HEK293 (cell line): ENCODE data around the gene IL4R.

Source experiments
- CTCF ChIA-PET: fragments of 350-600 bp; formaldehyde crosslinking; extraction: SDS; loops from one replicate; lab custom pipeline; 2021; ENCODE audit warnings: antibody characterized with exemption; lab: Yijun Ruan, JAX
- POLR2A ChIA-PET: fragments of 300-600 bp; formaldehyde crosslinking; extraction: SDS; loops from one replicate; lab custom pipeline; 2020; ENCODE audit warnings: antibody characterized with exemption, inconsistent platforms; lab: Yijun Ruan, JAX
- H3K27ac ChIP-seq: fragments of 200-500 bp; sonication (Bioruptor generic); 2 replicates; pipeline ENCODE4 v1.5.1; 2014; ENCODE audit warnings: low read depth, low read length, control low read depth, inconsistent platforms; ENCODE audit errors: extremely low read depth
- H3K36me3 ChIP-seq, 2 experiments: fragments of 200-500 bp in 1 of 2; sonication (Bioruptor generic) in 1 of 2; 1 replicate in 1 of 2; 2 replicates in 1 of 2; pipeline ENCODE4 v1.5.1; 2014 to 2017; ENCODE audit warnings: inconsistent platforms in 2 of 2, low read length in 2 of 2; ENCODE audit not compliant: control insufficient read depth in 2 of 2, insufficient read depth in 1 of 2
- H3K4me1 ChIP-seq: fragments of 200-500 bp; sonication (Bioruptor generic); 2 replicates; pipeline ENCODE4 v1.5.1; 2014; ENCODE audit warnings: mild to moderate bottlenecking, low read length, inconsistent platforms; ENCODE audit not compliant: control insufficient read depth, insufficient read depth
- H3K4me3 ChIP-seq: 2 replicates; pipeline ENCODE4 v1.5.1; 2011; ENCODE audit warnings: low read depth, mild to moderate bottlenecking, control low read depth, low read length, moderate library complexity
- H3K9me3 ChIP-seq: fragments of 200-500 bp; sonication (Bioruptor generic); 2 replicates; pipeline ENCODE4 v1.5.1; 2014; ENCODE audit warnings: low read depth, low read length, inconsistent platforms; ENCODE audit not compliant: control insufficient read depth, insufficient read depth
- BCL11B ChIP-seq: fragments of 450-650 bp; formaldehyde crosslinking; IDR thresholded peaks from 2 replicates; pipeline ENCODE4 v1.5.1; 2016; ENCODE audit warnings: low read depth, missing biosample characterization, missing genetic modification characterization
- CTCF ChIP-seq: fragments of 450-650 bp; formaldehyde crosslinking; IDR thresholded peaks from 2 replicates; pipeline ENCODE4 v1.5.1; 2016; ENCODE audit warnings: missing biosample characterization, missing genetic modification characterization
- GLIS2 ChIP-seq: fragments of 450-650 bp; formaldehyde crosslinking; IDR thresholded peaks from 2 replicates; pipeline ENCODE4 v1.5.1; 2016; ENCODE audit warnings: missing biosample characterization, missing genetic modification characterization
- SP3 ChIP-seq: fragments of 450-650 bp; formaldehyde crosslinking; IDR thresholded peaks from 2 replicates; pipeline ENCODE4 v1.5.1; 2016; ENCODE audit warnings: missing biosample characterization, missing genetic modification characterization
- ZBTB1 ChIP-seq: fragments of 450-650 bp; formaldehyde crosslinking; IDR thresholded peaks from 2 replicates; pipeline ENCODE4 v1.5.1; 2016; ENCODE audit warnings: missing biosample characterization, missing genetic modification characterization
- ZFP69B ChIP-seq: fragments of 450-650 bp; formaldehyde crosslinking; IDR thresholded peaks from 2 replicates; pipeline ENCODE4 v1.5.1; 2016; ENCODE audit warnings: missing biosample characterization, missing genetic modification characterization
- ZNF121 ChIP-seq: fragments of 450-650 bp; formaldehyde crosslinking; IDR thresholded peaks from 2 replicates; pipeline ENCODE4 v1.5.1; 2016; ENCODE audit warnings: missing biosample characterization, missing genetic modification characterization
- ZNF302 ChIP-seq: fragments of 450-650 bp; formaldehyde crosslinking; IDR thresholded peaks from 2 replicates; pipeline ENCODE4 v1.5.1; 2016; ENCODE audit warnings: missing biosample characterization, missing genetic modification characterization, low read depth
- ZNF449 ChIP-seq: fragments of 450-650 bp; formaldehyde crosslinking; IDR thresholded peaks from 2 replicates; pipeline ENCODE4 v1.5.1; 2017; ENCODE audit warnings: missing biosample characterization, mild to moderate bottlenecking, missing genetic modification characterization, moderate library complexity
- ZNF48 ChIP-seq: fragments of 450-650 bp; formaldehyde crosslinking; IDR thresholded peaks from 2 replicates; pipeline ENCODE4 v1.5.1; 2016; ENCODE audit warnings: missing biosample characterization, missing genetic modification characterization
- TF ChIP-seq, protein P1 (sequence below): fragments of 450-650 bp; formaldehyde crosslinking; IDR thresholded peaks from 2 replicates; pipeline ENCODE4 v1.5.1; 2016; ENCODE audit warnings: missing biosample characterization, missing genetic modification characterization
- TF ChIP-seq, protein P2 (sequence below): fragments of 450-650 bp; formaldehyde crosslinking; IDR thresholded peaks from 2 replicates; pipeline ENCODE4 v1.5.1; 2017; ENCODE audit warnings: missing biosample characterization, missing genetic modification characterization
- TF ChIP-seq, protein P3 (sequence below): fragments of 450-650 bp; formaldehyde crosslinking; IDR thresholded peaks from 2 replicates; pipeline ENCODE4 v1.5.1; 2016; ENCODE audit warnings: missing biosample characterization, missing genetic modification characterization
- TF ChIP-seq, protein P4 (sequence below): fragments of 450-650 bp; formaldehyde crosslinking; IDR thresholded peaks from 2 replicates; pipeline ENCODE4; 2016; ENCODE audit warnings: missing biosample characterization, missing genetic modification characterization

IL4R gene

GRCh38 chr16:27410761-27411160, 97.0 kb downstream of the IL4R start (continued):
- TF ChIP-seq CTCF: no peak
- TF ChIP-seq ZNF48 (tag by site-specific recombination): no peak
- TF ChIP-seq, protein P1, sequence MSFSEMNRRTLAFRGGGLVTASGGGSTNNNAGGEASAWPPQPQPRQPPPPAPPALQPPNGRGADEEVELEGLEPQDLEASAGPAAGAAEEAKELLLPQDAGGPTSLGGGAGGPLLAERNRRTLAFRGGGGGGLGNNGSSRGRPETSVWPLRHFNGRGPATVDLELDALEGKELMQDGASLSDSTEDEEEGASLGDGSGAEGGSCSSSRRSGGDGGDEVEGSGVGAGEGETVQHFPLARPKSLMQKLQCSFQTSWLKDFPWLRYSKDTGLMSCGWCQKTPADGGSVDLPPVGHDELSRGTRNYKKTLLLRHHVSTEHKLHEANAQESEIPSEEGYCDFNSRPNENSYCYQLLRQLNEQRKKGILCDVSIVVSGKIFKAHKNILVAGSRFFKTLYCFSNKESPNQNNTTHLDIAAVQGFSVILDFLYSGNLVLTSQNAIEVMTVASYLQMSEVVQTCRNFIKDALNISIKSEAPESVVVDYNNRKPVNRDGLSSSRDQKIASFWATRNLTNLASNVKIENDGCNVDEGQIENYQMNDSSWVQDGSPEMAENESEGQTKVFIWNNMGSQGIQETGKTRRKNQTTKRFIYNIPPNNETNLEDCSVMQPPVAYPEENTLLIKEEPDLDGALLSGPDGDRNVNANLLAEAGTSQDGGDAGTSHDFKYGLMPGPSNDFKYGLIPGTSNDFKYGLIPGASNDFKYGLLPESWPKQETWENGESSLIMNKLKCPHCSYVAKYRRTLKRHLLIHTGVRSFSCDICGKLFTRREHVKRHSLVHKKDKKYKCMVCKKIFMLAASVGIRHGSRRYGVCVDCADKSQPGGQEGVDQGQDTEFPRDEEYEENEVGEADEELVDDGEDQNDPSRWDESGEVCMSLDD: no peak
- TF ChIP-seq, protein P2, sequence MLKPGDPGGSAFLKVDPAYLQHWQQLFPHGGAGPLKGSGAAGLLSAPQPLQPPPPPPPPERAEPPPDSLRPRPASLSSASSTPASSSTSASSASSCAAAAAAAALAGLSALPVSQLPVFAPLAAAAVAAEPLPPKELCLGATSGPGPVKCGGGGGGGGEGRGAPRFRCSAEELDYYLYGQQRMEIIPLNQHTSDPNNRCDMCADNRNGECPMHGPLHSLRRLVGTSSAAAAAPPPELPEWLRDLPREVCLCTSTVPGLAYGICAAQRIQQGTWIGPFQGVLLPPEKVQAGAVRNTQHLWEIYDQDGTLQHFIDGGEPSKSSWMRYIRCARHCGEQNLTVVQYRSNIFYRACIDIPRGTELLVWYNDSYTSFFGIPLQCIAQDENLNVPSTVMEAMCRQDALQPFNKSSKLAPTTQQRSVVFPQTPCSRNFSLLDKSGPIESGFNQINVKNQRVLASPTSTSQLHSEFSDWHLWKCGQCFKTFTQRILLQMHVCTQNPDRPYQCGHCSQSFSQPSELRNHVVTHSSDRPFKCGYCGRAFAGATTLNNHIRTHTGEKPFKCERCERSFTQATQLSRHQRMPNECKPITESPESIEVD (tag by site-specific recombination): no peak

DNA sequence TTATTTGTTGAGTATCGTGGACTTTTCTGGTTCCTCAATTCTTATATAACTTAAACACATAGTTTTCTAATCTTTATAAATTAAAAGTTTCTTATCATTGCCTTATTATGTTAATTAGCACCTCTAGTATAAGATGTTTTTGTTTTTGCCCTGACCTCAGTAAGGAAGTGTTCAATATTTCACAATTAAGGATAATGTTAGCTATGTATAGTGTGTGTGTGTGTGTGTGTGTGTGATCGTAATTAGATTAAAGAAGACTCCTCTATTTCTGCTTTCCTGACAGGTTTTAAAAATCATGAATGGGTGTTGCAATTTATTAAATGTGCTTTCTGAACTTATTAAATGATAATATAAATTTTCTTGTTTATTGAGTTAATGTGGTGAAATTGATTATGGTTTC, 100.2 kb downstream of the IL4R start:
- Histone ChIP-seq H3K4me1 (no peaks in the 10 kb centered on the region), H3K9me3 (no peaks in the 10 kb centered on the region), H3K4me3 (no peak overlapping the region), H3K27ac (no peak overlapping the region), H3K36me3 (no peaks in the 10 kb centered on the region)
- ChIA-PET POLR2A (no interaction called here), CTCF (no interaction called here)
- TF ChIP-seq ZBTB1 (tag by site-specific recombination) (no peak), ZFP69B (tag by site-specific recombination) (no peak), ZNF121 (no peak), ZNF449 (no peak), ZNF302 (tag by site-specific recombination) (no peak), GLIS2 (tag by site-specific recombination) (no peak), BCL11B (tag by site-specific recombination) (no peak), SP3 (tag by site-specific recombination) (no peak)
- TF ChIP-seq, protein P3, sequence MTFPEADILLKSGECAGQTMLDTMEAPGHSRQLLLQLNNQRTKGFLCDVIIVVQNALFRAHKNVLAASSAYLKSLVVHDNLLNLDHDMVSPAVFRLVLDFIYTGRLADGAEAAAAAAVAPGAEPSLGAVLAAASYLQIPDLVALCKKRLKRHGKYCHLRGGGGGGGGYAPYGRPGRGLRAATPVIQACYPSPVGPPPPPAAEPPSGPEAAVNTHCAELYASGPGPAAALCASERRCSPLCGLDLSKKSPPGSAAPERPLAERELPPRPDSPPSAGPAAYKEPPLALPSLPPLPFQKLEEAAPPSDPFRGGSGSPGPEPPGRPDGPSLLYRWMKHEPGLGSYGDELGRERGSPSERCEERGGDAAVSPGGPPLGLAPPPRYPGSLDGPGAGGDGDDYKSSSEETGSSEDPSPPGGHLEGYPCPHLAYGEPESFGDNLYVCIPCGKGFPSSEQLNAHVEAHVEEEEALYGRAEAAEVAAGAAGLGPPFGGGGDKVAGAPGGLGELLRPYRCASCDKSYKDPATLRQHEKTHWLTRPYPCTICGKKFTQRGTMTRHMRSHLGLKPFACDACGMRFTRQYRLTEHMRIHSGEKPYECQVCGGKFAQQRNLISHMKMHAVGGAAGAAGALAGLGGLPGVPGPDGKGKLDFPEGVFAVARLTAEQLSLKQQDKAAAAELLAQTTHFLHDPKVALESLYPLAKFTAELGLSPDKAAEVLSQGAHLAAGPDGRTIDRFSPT (tag by site-specific recombination): no peak
- TF ChIP-seq, protein P4, sequence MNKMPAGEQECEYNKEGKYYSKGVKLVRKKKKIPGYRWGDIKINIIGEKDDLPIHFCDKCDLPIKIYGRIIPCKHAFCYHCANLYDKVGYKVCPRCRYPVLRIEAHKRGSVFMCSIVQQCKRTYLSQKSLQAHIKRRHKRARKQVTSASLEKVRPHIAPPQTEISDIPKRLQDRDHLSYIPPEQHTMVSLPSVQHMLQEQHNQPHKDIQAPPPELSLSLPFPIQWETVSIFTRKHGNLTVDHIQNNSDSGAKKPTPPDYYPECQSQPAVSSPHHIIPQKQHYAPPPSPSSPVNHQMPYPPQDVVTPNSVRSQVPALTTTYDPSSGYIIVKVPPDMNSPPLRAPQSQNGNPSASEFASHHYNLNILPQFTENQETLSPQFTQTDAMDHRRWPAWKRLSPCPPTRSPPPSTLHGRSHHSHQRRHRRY (tag by site-specific recombination): no peak
